Measurements from ENCODE around the gene PRPF39.

The PRPF39 gene

GRCh38 chr14:45084946-45085346 lies 1.0 kb downstream of the PRPF39 start:
- DNase-seq (ENCODE audit: insufficient read length) (no peak), FAIRE-seq (no peak)
- no peak for TF ChIP-seq TAF1 (IDR thresholded peaks at IDR 0.05; ENCODE audit: borderline replicate concordance, low read depth, low read length)
- no peak for TF ChIP-seq POLR2AphosphoS5 (IDR thresholded peaks at IDR 0.05; ENCODE audit: low read depth, low read length)
- TF ChIP-seq POLR2A (IDR thresholded peaks at IDR 0.05; ENCODE audit: low read depth, low read length): no peak

DNA sequence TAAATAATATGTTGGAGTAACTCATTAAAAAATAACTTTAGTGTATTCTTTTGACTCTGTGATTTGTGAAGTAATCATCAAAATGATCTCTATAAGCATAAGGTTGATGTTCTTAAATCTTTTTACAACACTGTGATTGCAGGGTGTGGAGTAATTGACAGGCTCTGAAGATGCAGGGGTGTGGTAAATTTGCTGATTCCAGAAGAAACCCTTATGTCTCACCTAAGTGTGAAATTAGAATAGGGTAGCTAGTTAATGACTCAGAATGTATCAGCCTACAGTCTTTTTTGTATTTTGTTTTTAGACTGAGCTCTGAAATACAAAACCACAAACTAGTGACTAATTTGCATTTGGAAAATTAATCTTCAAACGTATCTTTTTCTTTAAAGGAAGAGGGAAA lies 5.9 kb downstream of the PRPF39 start:
- no peak for FAIRE-seq
- DNase-seq (ENCODE audit: insufficient read length): no peak
- TF ChIP-seq TAF1 (IDR thresholded peaks at IDR 0.05; ENCODE audit: borderline replicate concordance, low read depth, low read length) (no peak), POLR2AphosphoS5 (IDR thresholded peaks at IDR 0.05; ENCODE audit: low read depth, low read length) (no peak), POLR2A (IDR thresholded peaks at IDR 0.05; ENCODE audit: low read depth, low read length) (no peak)

- FAIRE-seq: no peak
- TF ChIP-seq POLR2A (IDR thresholded peaks at IDR 0.05; ENCODE audit: low read depth, low read length): no peak
- no peak for TF ChIP-seq POLR2AphosphoS5 (IDR thresholded peaks at IDR 0.05; ENCODE audit: low read depth, low read length)
- TF ChIP-seq TAF1 (IDR thresholded peaks at IDR 0.05; ENCODE audit: borderline replicate concordance, low read depth, low read length): no peak
- DNase-seq (ENCODE audit: insufficient read length): no peak
These were observed 7.8 kb downstream of the PRPF39 start for GRCh38 chr14:45091710-45092109.

- FAIRE-seq (no peak), DNase-seq (ENCODE audit: insufficient read length) (no peak)
- TF ChIP-seq TAF1 (IDR thresholded peaks at IDR 0.05; ENCODE audit: borderline replicate concordance, low read depth, low read length) (no peak), POLR2AphosphoS5 (IDR thresholded peaks at IDR 0.05; ENCODE audit: low read depth, low read length) (no peak), POLR2A (IDR thresholded peaks at IDR 0.05; ENCODE audit: low read depth, low read length) (no peak)
These were observed 10.4 kb downstream of the PRPF39 start for GRCh38 chr14:45094275-45094674.

DNA sequence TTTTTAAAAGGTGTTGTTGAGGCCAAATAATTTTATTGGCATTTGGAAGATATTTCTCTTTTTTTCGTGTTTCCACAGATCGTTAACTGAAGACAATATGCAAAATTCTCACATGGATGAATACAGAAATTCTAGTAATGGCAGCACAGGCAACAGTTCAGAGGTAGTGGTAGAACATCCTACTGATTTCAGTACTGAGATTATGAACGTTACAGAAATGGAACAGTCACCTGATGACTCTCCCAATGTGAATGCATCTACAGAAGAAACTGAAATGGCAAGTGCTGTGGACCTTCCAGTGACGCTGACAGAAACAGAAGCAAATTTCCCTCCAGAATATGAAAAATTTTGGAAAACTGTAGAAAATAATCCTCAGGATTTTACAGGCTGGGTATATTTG lies 11.2 kb downstream of the PRPF39 start:
- TF ChIP-seq TAF1 (IDR thresholded peaks at IDR 0.05; ENCODE audit: borderline replicate concordance, low read depth, low read length) (no peak), POLR2AphosphoS5 (IDR thresholded peaks at IDR 0.05; ENCODE audit: low read depth, low read length) (no peak), POLR2A (IDR thresholded peaks at IDR 0.05; ENCODE audit: low read depth, low read length) (no peak)
- DNase-seq (ENCODE audit: insufficient read length): no peak
- peak; percentile 57 for FAIRE-seq

- FAIRE-seq (no peak), DNase-seq (ENCODE audit: insufficient read length) (no peak)
- TF ChIP-seq POLR2A (IDR thresholded peaks at IDR 0.05; ENCODE audit: low read depth, low read length) (no peak), POLR2AphosphoS5 (IDR thresholded peaks at IDR 0.05; ENCODE audit: low read depth, low read length) (no peak)
These were observed 12.3 kb downstream of the PRPF39 start for GRCh38 chr14:45096218-45096617.

DNA sequence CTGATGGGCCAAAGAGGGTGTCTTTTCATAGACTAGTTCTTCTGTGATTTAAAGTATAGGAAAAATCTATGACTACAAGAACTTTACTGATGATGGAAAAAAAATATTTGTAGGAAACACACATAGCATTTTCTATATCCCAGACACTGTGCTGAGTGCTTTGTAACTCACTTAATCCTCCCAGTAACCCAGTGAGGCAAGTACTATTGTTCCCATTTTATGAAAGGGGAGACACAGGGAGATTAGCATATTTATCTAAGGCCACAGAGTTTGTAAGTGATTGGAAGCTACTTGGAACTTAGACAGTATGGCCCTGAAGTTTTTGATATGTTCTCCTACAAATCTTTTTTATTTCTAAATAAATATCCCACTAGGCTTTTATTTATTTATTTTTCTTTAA lies 19.9 kb downstream of the PRPF39 start:
- TF ChIP-seq POLR2AphosphoS5 (IDR thresholded peaks at IDR 0.05; ENCODE audit: low read depth, low read length) (no peak), POLR2A (IDR thresholded peaks at IDR 0.05; ENCODE audit: low read depth, low read length) (no peak), TAF1 (IDR thresholded peaks at IDR 0.05; ENCODE audit: borderline replicate concordance, low read depth, low read length) (no peak)
- DNase-seq (ENCODE audit: insufficient read length): no peak
- FAIRE-seq: no peak

DNA sequence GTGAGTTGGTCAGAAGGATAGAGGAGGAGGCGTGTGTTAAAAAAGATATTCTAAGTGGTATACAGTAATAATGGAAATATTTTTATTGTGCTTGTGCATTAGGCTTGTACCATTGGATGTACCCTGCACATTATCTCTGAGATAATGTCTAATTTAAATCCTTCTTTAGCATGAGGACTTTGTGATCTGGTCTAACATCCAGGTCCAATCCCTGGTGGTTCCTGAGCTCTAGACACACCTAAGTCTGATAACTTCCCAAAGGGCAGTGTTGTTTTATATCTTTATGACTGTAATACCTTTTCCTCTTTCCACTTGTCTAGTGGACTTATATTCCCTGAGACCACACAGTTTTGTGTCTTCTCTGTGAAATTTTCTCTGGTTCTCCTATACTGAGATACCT lies 20.6 kb downstream of the PRPF39 start:
- no peak for DNase-seq (ENCODE audit: insufficient read length)
- no peak for FAIRE-seq
- TF ChIP-seq POLR2AphosphoS5 (IDR thresholded peaks at IDR 0.05; ENCODE audit: low read depth, low read length) (no peak), POLR2A (IDR thresholded peaks at IDR 0.05; ENCODE audit: low read depth, low read length) (no peak), TAF1 (IDR thresholded peaks at IDR 0.05; ENCODE audit: borderline replicate concordance, low read depth, low read length) (no peak)

DNA sequence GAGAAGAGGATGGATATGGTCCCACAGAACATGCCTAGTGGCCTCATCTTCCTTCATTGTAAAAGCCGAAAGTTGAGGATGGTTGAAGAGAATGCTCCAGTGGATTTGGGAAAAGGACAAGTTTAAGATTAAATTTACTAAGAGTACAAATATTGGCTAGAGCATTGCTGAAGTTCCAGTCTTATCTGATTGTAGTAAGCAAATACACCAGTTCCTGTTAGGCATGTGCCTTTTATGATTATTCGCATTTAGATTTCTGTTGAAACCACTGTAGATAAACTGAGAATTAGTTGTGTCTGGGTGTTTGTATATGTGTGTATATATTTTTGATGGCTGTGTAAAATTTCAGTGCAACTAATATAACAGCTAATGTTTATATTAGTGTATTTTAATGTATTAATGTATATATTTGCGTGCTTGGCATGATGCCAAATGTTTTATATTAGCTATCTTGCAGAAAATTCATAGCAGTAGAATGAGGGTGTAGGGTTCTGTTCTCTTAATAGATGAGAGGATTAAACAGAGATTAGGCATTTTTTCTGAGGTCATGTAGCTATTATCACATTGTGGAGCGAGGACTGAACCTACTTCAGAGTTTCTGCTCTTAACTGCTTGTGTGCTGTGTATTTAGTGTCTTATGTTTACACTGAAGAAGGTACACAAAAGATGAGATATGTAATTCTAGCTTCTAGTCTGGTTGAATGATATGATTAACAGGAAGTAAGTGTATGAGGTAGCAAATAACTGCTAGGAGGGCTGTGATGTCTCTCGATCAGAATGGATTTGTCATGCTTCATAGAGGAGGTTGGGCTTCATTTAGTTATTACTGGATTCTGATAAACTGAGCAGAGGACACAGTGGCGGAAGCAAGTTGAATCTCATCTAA lies 29.2 kb downstream of the PRPF39 start:
- FAIRE-seq: no peak
- DNase-seq (ENCODE audit: insufficient read length): no peak
- TF ChIP-seq TAF1 (IDR thresholded peaks at IDR 0.05; ENCODE audit: borderline replicate concordance, low read depth, low read length) (no peak), POLR2A (IDR thresholded peaks at IDR 0.05; ENCODE audit: low read depth, low read length) (no peak), POLR2AphosphoS5 (IDR thresholded peaks at IDR 0.05; ENCODE audit: low read depth, low read length) (no peak)

GRCh38 chr14:45114327-45114726 lies 30.4 kb downstream of the PRPF39 start:
- no peak for FAIRE-seq
- DNase-seq (ENCODE audit: insufficient read length): no peak

GRCh38 chr14:45118594-45118993 lies 34.7 kb downstream of the PRPF39 start:
- no peak for FAIRE-seq
- no peak for TF ChIP-seq TAF1 (IDR thresholded peaks at IDR 0.05; ENCODE audit: borderline replicate concordance, low read depth, low read length)
- no peak for TF ChIP-seq POLR2A (IDR thresholded peaks at IDR 0.05; ENCODE audit: low read depth, low read length)
- TF ChIP-seq POLR2AphosphoS5 (IDR thresholded peaks at IDR 0.05; ENCODE audit: low read depth, low read length): no peak
- DNase-seq (ENCODE audit: insufficient read length): no peak

More at GRCh38 chr14:45114327-45114726, 30.4 kb downstream of the PRPF39 start:
- TF ChIP-seq POLR2AphosphoS5 (IDR thresholded peaks at IDR 0.05; ENCODE audit: low read depth, low read length) (no peak), POLR2A (IDR thresholded peaks at IDR 0.05; ENCODE audit: low read depth, low read length) (no peak), TAF1 (IDR thresholded peaks at IDR 0.05; ENCODE audit: borderline replicate concordance, low read depth, low read length) (no peak)

- TF ChIP-seq POLR2A (IDR thresholded peaks at IDR 0.05; ENCODE audit: low read depth, low read length) (no peak), TAF1 (IDR thresholded peaks at IDR 0.05; ENCODE audit: borderline replicate concordance, low read depth, low read length) (no peak), POLR2AphosphoS5 (IDR thresholded peaks at IDR 0.05; ENCODE audit: low read depth, low read length) (no peak)
- DNase-seq (ENCODE audit: insufficient read length) (no peak), FAIRE-seq (no peak)
These were observed 36.2 kb downstream of the PRPF39 start for GRCh38 chr14:45120096-45120495.
